Measurements from ENCODE around the gene DCAF7. TPM values are rescaled to one million over a fixed set of nuclear protein-coding genes. Genes with fewer than 3 reads are reported as not detected.

DCAF7 gene
- total and polyA plus RNA-seq, 2 of the 4 experiments (the other 2 are of a cell fraction) = 40.9 to 52.8 TPM

DNA sequence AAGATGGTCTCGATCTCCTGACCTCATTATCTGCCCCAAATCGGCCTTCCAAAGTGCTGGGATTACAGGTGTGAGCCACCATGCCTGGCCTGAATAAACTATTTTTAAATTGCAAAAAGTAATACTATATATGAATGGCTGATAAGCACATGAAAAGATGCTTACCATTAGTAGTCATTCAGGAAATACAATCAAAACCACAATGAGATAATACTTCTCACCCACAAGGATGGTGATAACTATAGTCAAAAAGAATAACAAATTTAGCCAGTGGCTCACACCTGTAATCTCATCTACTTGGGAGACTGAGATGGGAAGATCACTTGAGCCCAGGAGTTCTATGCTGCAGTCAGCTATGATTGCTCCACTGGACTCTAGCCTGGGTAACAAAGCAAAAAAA, 48.0 kb downstream of the DCAF7 start:
- Histone ChIP-seq H3K4me1 (ENCODE audit: control insufficient read depth, insufficient read depth, low read length) (peaks cover 8% of the 10 kb centered on the region), H2BK15ac (ENCODE audit: low read depth, low read length) (no peak overlapping the region), H4K5ac (ENCODE audit: low read depth, low read length) (no peak overlapping the region), H3K56ac (ENCODE audit: extremely low read depth, insufficient read depth, low read length) (no peak overlapping the region), H3K18ac (ENCODE audit: low read depth, low read length) (no peak overlapping the region), H3K36me3 (ENCODE audit: control insufficient read depth, insufficient read depth, low read length) (peaks cover 7% of the 10 kb centered on the region; the same call in 1 of the 2 replicates), H4K20me1 (ENCODE audit: insufficient read depth, low read length) (no peaks in the 10 kb centered on the region), H3K9me1 (ENCODE audit: insufficient read depth, low read length) (0 out of 2 replicates have a peak, but pooled peaks cover 3% of the 10 kb centered on the region), H2BK5ac (ENCODE audit: low read depth, low read length, poor library complexity, severe bottlenecking) (no peak overlapping the region), H3K4me3 (ENCODE audit: insufficient read depth, low read depth, low read length) (no peak overlapping the region), H3K14ac (replicated peaks; ENCODE audit: low read depth, low read length) (no peak overlapping the region), H3K23ac (ENCODE audit: low read depth, low read length) (no peak overlapping the region), H2AK5ac (ENCODE audit: low read depth, low read length) (no peak overlapping the region), H4K8ac (ENCODE audit: low read depth in 2 of 2, low read length in 2 of 2) (no peak overlapping the region), H3K9me3 (ENCODE audit: control insufficient read depth, insufficient read depth, low read length) (no peaks in the 10 kb centered on the region), H3K9ac (ENCODE audit: low read depth, low read length) (no peak overlapping the region), H3K79me1 (ENCODE audit: low read depth in 1 of 2, low read length in 2 of 2) (peaks cover 9 to 32% of the 10 kb centered on the region in 2 experiments; a peak in 2 of 4 replicates), H3K27ac (ENCODE audit: insufficient read depth, low read length) (no peak overlapping the region), H3K4me2 (ENCODE audit: low read depth, low read length) (no peak overlapping the region), H3K4ac (ENCODE audit: low read depth, low read length) (no peak overlapping the region), H2BK20ac (ENCODE audit: low read depth, low read length) (no peak overlapping the region), H2AFZ (replicated peaks; ENCODE audit: low read length, poor library complexity) (no peak overlapping the region), H4K91ac (ENCODE audit: insufficient read depth, low read depth, low read length) (no peak overlapping the region), H2BK120ac (ENCODE audit: low read depth, low read length) (no peak overlapping the region), H2AK9ac (replicated peaks; ENCODE audit: low read depth, low read length, poor library complexity) (no peak overlapping the region), H3K27me3 (ENCODE audit: control insufficient read depth, insufficient read depth, low read length) (no peaks in the 10 kb centered on the region)
- POLR2A ChIA-PET (ENCODE audit: unreplicated experiment) = no interaction called here
- DNase-seq = no peak
- no CpG with 5 or more reads among the region's 2 CpGs for WGBS, 2 experiments (ENCODE audit: extremely low coverage in 2 of 2, insufficient read length in 1 of 2)
- in situ Hi-C loops (cut with MboI; ENCODE audit: low sequenced_read_pairs) = no loop called here
- intact Hi-C loops (cut with micrococcal nuclease) = no loop called here
- TF ChIP-seq FOS (IDR thresholded peaks at IDR 0.05; ENCODE audit: low read depth, low read length) (no peak), MAFK (IDR thresholded peaks at IDR 0.05; ENCODE audit: low read depth, low read length) (no peak), SMC3 (IDR thresholded peaks at IDR 0.05; ENCODE audit: low read depth, low read length) (no peak), NFE2L2 (IDR thresholded peaks at IDR 0.05; ENCODE audit: low read depth, low read length) (no peak), POLR2A (IDR thresholded peaks at IDR 0.05; ENCODE audit: low read depth, low read length) (no peak), RFX5 (IDR thresholded peaks at IDR 0.05; ENCODE audit: low read depth, low read length) (no peak), MXI1 (IDR thresholded peaks at IDR 0.05; ENCODE audit: borderline replicate concordance, low read depth, low read length) (no peak), CHD1 (IDR thresholded peaks at IDR 0.05; ENCODE audit: low read depth, low read length) (no peak), BHLHE40 (IDR thresholded peaks at IDR 0.05; ENCODE audit: low read depth, low read length) (no peak), RCOR1 (IDR thresholded peaks at IDR 0.05; ENCODE audit: insufficient replicate concordance, low read length) (no peak), RAD21 (IDR thresholded peaks at IDR 0.05; ENCODE audit: low read length) (no peak), MAZ (IDR thresholded peaks at IDR 0.05; ENCODE audit: borderline replicate concordance, low read depth, low read length) (no peak), CEBPB (IDR thresholded peaks at IDR 0.05; ENCODE audit: low read depth, low read length) (no peak)
- TF ChIP-seq, protein P1, sequence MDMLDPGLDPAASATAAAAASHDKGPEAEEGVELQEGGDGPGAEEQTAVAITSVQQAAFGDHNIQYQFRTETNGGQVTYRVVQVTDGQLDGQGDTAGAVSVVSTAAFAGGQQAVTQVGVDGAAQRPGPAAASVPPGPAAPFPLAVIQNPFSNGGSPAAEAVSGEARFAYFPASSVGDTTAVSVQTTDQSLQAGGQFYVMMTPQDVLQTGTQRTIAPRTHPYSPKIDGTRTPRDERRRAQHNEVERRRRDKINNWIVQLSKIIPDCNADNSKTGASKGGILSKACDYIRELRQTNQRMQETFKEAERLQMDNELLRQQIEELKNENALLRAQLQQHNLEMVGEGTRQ (IDR thresholded peaks at IDR 0.05; ENCODE audit: low read depth, low read length) = no peak
- TF ChIP-seq, protein P2, sequence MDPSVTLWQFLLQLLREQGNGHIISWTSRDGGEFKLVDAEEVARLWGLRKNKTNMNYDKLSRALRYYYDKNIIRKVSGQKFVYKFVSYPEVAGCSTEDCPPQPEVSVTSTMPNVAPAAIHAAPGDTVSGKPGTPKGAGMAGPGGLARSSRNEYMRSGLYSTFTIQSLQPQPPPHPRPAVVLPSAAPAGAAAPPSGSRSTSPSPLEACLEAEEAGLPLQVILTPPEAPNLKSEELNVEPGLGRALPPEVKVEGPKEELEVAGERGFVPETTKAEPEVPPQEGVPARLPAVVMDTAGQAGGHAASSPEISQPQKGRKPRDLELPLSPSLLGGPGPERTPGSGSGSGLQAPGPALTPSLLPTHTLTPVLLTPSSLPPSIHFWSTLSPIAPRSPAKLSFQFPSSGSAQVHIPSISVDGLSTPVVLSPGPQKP (IDR thresholded peaks at IDR 0.05; ENCODE audit: borderline replicate concordance, low read depth, low read length) = no peak
- TF ChIP-seq, protein P3, sequence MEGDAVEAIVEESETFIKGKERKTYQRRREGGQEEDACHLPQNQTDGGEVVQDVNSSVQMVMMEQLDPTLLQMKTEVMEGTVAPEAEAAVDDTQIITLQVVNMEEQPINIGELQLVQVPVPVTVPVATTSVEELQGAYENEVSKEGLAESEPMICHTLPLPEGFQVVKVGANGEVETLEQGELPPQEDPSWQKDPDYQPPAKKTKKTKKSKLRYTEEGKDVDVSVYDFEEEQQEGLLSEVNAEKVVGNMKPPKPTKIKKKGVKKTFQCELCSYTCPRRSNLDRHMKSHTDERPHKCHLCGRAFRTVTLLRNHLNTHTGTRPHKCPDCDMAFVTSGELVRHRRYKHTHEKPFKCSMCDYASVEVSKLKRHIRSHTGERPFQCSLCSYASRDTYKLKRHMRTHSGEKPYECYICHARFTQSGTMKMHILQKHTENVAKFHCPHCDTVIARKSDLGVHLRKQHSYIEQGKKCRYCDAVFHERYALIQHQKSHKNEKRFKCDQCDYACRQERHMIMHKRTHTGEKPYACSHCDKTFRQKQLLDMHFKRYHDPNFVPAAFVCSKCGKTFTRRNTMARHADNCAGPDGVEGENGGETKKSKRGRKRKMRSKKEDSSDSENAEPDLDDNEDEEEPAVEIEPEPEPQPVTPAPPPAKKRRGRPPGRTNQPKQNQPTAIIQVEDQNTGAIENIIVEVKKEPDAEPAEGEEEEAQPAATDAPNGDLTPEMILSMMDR (conservative IDR thresholded peaks at IDR 0.05; ENCODE audit: low read depth, low read length) = no peak
- no peak for ATAC-seq (ENCODE audit: low read depth)
- CTCF ChIA-PET = no interaction called here
- dilution Hi-C loops (cut with HindIII; ENCODE audit: low sequenced_read_pairs, unreplicated experiment) = no loop called here
- no TSS peak for BruUV-seq (replicated peaks)

All from IMR-90 (cell line).